Prostate gland (tissue), 2 donors: Measurements from ENCODE around the gene CLIP1. TPM values are rescaled to one million over a fixed set of nuclear protein-coding genes. Genes with fewer than 3 reads are reported as not detected.

Source experiments
- DNase-seq: peaks from one replicate; pipeline ENCODE4 v3.0.0-alpha.2; 2019; ENCODE audit warnings: low spot score
- H3K27ac ChIP-seq, 2 donors: fragments of 200-600 bp; sonication (generic); 2 replicates each; pipeline ENCODE4 v1.5.1; 2017 to 2019
- H3K27me3 ChIP-seq: fragments of 200-600 bp; sonication (generic); replicated peaks from 2 replicates; pipeline ENCODE4 v1.5.1; 2019; ENCODE audit not compliant: insufficient read depth
- H3K36me3 ChIP-seq, 2 donors: fragments of 200-600 bp; sonication (generic); 1 replicate in 1 of 2; 2 replicates in 1 of 2; pipeline versions ENCODE4 v1.5.1 to v1.8.1; 2017 to 2019
- H3K4me1 ChIP-seq: fragments of 200-600 bp; sonication (generic); replicated peaks from 2 replicates; pipeline ENCODE4 v1.5.1; 2019
- H3K4me3 ChIP-seq, 2 donors: fragments of 200-600 bp; sonication (generic); 2 replicates each; pipeline ENCODE4 v1.5.1; 2017 to 2019
- H3K9me3 ChIP-seq: fragments of 200-600 bp; sonication (generic); 2 replicates; pipeline ENCODE4 v1.5.1; 2017
- POLR2A ChIP-seq: fragments of 450-650 bp; IDR thresholded peaks from one replicate; pipeline ENCODE4 v1.6.1; 2016; ENCODE audit warnings: antibody characterized with exemption, mild to moderate bottlenecking
- POLR2AphosphoS5 ChIP-seq: sonication (generic); formaldehyde crosslinking; IDR thresholded peaks from one replicate; pipeline ENCODE4 v1.6.1; 2017; ENCODE audit warnings: antibody characterized with exemption
- WGBS: methylation state at CpG from one replicate; pipeline ENCODE4 v1.1.5; 2018; 5-methylcytosine and 5-hydroxymethylcytosine counted together
- intact Hi-C: fragments of 100-400 bp; cut with DNase I; formaldehyde crosslinking; loops from one replicate; pipeline ENCODE4 v1.14.2; 2022
- total RNA-seq, 2 donors: library from RNA; depleted of rRNA; stranded (reverse); fragments of >200 nt; gene quantifications; one replicate each; pipeline ENCODE4 v1.1.0, GENCODE V29; 2016
- TF ChIP-seq, protein P1 (sequence below), 4 experiments: fragments of 200-600 bp in 2 of 4; fragments of 450-650 bp in 2 of 4; sonication (generic) in 2 of 4; IDR thresholded peaks; 1 replicate in 3 of 4; 2 replicates in 1 of 4; pipeline ENCODE4 v1.5.1; 2016 to 2019; ENCODE audit warnings: antibody characterized with exemption in 4 of 4, mild to moderate bottlenecking in 2 of 4, moderate library complexity in 2 of 4

The CLIP1 gene
- total RNA-seq, 2 donors from 2014 or later, result 59.9 to 84.1 TPM

DNA sequence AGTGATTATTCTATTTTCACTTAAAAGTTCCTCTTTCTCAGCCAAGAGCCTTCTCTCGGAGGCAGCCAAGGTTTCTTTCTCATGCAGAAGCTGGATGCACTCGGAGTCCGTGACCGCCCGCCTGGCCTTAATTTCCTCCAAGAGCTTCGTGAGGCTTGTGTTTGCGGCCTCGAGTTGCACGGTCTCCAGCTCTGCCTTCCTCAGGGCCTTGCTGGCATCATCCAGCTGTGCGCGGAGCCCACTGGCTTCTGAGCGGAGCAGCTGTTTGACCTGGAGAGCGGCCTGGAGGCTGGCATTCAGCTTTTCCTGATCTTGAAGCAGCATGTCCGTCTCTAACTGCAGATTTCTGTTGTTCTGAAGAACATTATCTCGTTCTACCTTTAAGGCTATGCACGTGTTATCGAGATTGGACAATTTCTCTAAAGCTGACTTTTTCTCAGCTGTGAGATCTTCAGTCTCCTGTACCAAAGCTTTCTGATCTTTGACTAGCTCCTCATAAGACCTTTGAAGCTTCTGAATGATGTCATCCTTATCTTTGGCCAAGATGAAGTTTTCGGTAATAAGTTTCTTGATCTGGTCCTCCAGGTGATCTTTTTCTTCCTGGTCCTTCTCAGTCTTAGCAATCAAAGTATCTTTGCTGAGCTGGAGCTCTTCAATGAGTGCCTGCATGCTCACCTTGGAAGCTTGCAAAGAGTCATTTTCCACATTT lies 99.0 kb downstream of the CLIP1 start:
- 95% methylated on average over 18 of the region's 18 CpGs for WGBS
- no peak for DNase-seq
- Histone ChIP-seq H3K27me3 (no peaks in the 10 kb centered on the region), H3K9me3 (no peaks in the 10 kb centered on the region), H3K4me1 (no peaks in the 10 kb centered on the region), H3K27ac (no peak overlapping the region), H3K4me3 (no peak overlapping the region), H3K36me3 (peaks cover 0 to 8% of the 10 kb centered on the region in 2 donors)
- intact Hi-C loops, result no loop called here
- TF ChIP-seq POLR2A (no peak), POLR2AphosphoS5 (no peak)
- TF ChIP-seq, protein P1, sequence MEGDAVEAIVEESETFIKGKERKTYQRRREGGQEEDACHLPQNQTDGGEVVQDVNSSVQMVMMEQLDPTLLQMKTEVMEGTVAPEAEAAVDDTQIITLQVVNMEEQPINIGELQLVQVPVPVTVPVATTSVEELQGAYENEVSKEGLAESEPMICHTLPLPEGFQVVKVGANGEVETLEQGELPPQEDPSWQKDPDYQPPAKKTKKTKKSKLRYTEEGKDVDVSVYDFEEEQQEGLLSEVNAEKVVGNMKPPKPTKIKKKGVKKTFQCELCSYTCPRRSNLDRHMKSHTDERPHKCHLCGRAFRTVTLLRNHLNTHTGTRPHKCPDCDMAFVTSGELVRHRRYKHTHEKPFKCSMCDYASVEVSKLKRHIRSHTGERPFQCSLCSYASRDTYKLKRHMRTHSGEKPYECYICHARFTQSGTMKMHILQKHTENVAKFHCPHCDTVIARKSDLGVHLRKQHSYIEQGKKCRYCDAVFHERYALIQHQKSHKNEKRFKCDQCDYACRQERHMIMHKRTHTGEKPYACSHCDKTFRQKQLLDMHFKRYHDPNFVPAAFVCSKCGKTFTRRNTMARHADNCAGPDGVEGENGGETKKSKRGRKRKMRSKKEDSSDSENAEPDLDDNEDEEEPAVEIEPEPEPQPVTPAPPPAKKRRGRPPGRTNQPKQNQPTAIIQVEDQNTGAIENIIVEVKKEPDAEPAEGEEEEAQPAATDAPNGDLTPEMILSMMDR (IDR thresholded peaks at IDR 0.05), result no peak

DNA sequence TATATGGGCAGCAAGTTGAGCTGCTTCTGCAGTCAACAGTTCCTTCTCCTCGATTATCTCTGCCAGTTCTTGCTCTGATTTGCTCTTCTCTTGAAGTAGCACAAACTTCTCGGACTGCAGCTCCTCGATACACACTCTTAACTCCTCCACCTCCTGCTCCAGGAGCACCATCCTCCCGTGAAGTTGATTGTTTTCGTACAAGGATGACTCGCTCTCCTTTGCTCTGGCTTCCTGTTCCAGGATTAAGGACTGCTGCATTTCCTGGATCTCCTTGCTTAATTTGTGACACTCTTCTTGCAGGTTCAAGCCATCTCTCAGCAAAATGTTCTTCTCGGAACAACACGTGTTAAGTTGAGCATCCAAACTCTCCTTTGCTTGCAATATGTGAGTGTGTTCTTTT lies 100.0 kb downstream of the CLIP1 start:
- no peak for DNase-seq
- Histone ChIP-seq H3K9me3 (no peaks in the 10 kb centered on the region), H3K36me3 (peaks cover 0 to 3% of the 10 kb centered on the region in 2 donors), H3K4me3 (no peak overlapping the region), H3K4me1 (no peaks in the 10 kb centered on the region), H3K27me3 (no peaks in the 10 kb centered on the region), H3K27ac (no peak overlapping the region)
- TF ChIP-seq POLR2A (no peak), POLR2AphosphoS5 (no peak)
- TF ChIP-seq, protein P1 (IDR thresholded peaks at IDR 0.05), result no peak
- 90% methylated on average over 8 of the region's 8 CpGs for WGBS
- intact Hi-C loops, result no loop called here

DNA sequence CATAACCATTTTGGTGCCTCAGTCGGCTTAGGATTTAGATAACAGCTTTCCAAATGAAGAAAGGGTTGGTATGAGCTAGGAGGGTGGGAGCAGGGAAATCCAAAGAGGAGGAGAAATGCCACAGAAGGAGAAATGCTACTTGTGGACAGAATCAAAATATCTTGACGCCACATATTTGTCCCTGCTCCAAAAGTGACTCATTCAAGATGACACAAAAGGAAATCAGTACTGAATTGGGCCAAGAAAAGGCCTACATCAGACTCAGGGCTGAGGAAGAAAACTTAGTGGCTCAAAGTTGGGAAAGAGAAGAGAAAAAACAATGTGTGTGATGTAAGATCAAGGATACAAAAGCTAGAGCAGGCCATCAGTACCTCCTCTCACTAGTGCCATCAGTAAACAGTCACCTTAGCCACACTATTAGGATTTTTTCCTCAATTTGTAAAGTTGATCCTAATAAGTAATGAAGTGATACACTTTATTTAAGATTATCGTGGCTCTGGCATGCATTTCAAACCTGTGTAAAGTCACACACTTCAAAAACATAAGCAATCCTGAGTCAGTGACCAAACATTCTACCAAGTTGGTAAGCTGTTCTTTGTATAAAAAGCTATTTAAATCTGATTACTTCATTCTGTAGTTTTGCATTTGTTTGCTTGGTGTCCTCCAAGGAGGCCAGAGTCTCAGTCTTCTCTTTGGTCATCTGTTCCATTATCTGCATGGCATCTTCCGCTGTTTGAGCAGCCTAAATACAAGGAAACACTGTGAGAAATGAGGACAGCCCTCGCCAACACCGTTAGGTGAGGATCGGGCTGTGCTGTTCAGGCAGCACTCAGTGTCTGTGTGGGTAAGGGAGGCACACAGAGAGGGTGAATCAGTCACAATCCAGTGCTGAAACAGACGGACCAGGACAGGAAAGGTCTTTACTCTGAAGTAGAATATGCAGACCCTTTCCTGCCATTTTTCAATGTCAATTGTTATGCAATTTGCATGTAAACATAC lies 103.6 kb downstream of the CLIP1 start:
- no peak for DNase-seq
- H3K4me1 ChIP-seq, result no peaks in the 10 kb centered on the region
- no peaks in the 10 kb centered on the region for H3K27me3 ChIP-seq
- H3K27ac ChIP-seq, result no peak overlapping the region
- 85% methylated on average over 8 of the region's 8 CpGs for WGBS
- no peaks in the 10 kb centered on the region for H3K9me3 ChIP-seq
- H3K36me3 ChIP-seq, result no peaks in the 10 kb centered on the region
- no peak for TF ChIP-seq POLR2A
- TF ChIP-seq POLR2AphosphoS5, result no peak
- TF ChIP-seq, protein P1 (IDR thresholded peaks at IDR 0.05), result no peak
- intact Hi-C loops, result no loop called here
- no peak overlapping the region for H3K4me3 ChIP-seq

DNA sequence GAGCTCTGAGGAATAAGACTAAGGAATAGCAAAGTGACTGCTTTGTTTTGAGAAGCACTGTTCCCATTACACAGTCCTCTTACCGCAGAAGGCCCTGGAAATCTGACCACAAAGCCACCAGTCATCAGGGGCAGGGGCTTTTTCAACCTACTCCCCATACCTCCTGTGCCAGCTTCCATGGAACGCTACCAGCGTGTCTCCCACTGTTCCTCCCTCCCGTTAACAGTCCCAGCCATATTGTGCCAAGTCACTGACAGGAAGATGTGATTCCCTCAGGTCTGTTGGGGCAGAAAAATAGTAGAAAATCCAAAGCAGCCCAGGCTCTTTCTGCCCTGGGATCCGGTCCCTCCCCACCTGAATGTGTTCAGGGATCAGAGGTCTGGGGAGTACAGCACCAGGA lies 109.5 kb downstream of the CLIP1 start:
- H3K4me3 ChIP-seq, result no peak overlapping the region
- no peaks in the 10 kb centered on the region for H3K9me3 ChIP-seq
- intact Hi-C loops, result no loop called here
- no peaks in the 10 kb centered on the region for H3K27me3 ChIP-seq
- no peaks in the 10 kb centered on the region for H3K36me3 ChIP-seq
- 90% methylated on average over 5 of the region's 5 CpGs for WGBS
- H3K4me1 ChIP-seq, result no peaks in the 10 kb centered on the region
- H3K27ac ChIP-seq, result no peak overlapping the region
- DNase-seq, result no peak
- no peak for TF ChIP-seq POLR2AphosphoS5
- TF ChIP-seq, protein P1 (IDR thresholded peaks at IDR 0.05), result no peak
- TF ChIP-seq POLR2A, result no peak
